Measurements from ENCODE around the gene SLAMF7.

GRCh38 chr1:160734301-160734700 lies 4.7 kb upstream of the SLAMF7 start:
- TF ChIP-seq POLR2AphosphoS5 (IDR thresholded peaks at IDR 0.05; ENCODE audit: borderline replicate concordance, low read depth, low read length) (no peak), EZH2 (IDR thresholded peaks at IDR 0.05) (no peak)
